Peyer's patch (tissue), 4 donors: ENCODE measurements around the gene IL12RB2.

Experiments used
- POLR2A ChIP-seq, 2 donors: fragments of 450-650 bp; IDR thresholded peaks; one replicate each; pipeline ENCODE4 v1.5.1; 2017; ENCODE audit warnings: antibody characterized with exemption in 2 of 2, mild to moderate bottlenecking in 2 of 2, moderate library complexity in 2 of 2
- TF ChIP-seq, protein P1 (sequence below), 6 experiments: fragments of 450-650 bp in 4 of 6; fragments of 200-600 bp in 2 of 6; sonication (generic) in 1 of 6; IDR thresholded peaks; one replicate each; pipeline ENCODE4 v1.5.1; 2017 to 2019; ENCODE audit warnings: antibody characterized with exemption in 6 of 6, mild to moderate bottlenecking in 3 of 6, moderate library complexity in 1 of 6

GRCh38 chr1:67404212-67404620, 96.5 kb downstream of the IL12RB2 start:
- TF ChIP-seq, protein P1, sequence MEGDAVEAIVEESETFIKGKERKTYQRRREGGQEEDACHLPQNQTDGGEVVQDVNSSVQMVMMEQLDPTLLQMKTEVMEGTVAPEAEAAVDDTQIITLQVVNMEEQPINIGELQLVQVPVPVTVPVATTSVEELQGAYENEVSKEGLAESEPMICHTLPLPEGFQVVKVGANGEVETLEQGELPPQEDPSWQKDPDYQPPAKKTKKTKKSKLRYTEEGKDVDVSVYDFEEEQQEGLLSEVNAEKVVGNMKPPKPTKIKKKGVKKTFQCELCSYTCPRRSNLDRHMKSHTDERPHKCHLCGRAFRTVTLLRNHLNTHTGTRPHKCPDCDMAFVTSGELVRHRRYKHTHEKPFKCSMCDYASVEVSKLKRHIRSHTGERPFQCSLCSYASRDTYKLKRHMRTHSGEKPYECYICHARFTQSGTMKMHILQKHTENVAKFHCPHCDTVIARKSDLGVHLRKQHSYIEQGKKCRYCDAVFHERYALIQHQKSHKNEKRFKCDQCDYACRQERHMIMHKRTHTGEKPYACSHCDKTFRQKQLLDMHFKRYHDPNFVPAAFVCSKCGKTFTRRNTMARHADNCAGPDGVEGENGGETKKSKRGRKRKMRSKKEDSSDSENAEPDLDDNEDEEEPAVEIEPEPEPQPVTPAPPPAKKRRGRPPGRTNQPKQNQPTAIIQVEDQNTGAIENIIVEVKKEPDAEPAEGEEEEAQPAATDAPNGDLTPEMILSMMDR (IDR thresholded peaks at IDR 0.05) = no peak
- TF ChIP-seq POLR2A (IDR thresholded peaks at IDR 0.05) = no peak
